Measurements from ENCODE around the gene ABCC3.

Gene ABCC3

DNA sequence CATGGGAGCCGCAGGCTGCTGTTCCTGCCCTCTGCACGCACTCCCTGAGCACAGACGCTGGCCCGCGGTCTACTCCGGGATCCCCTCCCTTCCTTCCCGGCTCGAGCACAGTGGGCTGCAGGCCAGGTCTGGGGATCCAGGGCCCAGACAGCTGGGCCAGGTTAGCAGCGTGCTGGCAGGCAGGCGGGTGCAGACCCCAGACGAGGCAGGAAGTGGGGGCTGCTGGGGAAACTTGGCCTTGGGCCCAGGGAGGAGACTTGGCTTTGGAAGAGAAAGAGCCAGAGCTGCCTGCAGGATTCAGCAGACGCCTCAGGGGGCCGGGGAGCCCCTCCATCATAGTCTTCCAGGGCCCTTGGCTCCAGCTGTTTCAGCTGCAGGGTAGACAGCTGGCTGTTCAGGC is 30.2 kb upstream of the ABCC3 start:
- TF ChIP-seq, protein P1, sequence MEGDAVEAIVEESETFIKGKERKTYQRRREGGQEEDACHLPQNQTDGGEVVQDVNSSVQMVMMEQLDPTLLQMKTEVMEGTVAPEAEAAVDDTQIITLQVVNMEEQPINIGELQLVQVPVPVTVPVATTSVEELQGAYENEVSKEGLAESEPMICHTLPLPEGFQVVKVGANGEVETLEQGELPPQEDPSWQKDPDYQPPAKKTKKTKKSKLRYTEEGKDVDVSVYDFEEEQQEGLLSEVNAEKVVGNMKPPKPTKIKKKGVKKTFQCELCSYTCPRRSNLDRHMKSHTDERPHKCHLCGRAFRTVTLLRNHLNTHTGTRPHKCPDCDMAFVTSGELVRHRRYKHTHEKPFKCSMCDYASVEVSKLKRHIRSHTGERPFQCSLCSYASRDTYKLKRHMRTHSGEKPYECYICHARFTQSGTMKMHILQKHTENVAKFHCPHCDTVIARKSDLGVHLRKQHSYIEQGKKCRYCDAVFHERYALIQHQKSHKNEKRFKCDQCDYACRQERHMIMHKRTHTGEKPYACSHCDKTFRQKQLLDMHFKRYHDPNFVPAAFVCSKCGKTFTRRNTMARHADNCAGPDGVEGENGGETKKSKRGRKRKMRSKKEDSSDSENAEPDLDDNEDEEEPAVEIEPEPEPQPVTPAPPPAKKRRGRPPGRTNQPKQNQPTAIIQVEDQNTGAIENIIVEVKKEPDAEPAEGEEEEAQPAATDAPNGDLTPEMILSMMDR (IDR thresholded peaks at IDR 0.05; ENCODE audit: borderline replicate concordance, control extremely low read depth, extremely low read depth, insufficient read depth, missing control alignments): no peak
- in situ Hi-C loops (cut with MboI; ENCODE audit: low sequenced_read_pairs, unreplicated experiment): no loop called here
- DNase-seq (ENCODE audit: low spot score): no peak

DNA sequence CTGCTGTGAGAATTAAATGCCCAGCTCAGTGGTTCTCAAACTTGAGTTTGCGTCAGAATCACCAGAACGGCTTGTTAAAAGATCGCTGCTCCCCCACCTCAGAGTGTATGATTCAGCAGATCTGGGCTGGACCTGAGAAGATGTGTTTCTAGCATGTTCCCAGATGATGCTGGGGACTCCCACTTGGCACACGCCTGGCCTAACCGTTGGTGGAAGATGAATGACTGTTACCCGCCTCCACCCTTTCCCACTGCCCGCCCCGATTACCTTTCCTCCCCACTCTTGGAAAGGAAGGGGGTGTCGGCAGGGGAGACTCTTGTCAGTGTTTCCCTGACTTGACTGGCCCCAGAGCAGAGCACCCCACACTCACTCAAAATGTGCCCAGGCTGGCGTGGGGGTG is 29.3 kb upstream of the ABCC3 start:
- in situ Hi-C loops (cut with MboI; ENCODE audit: low sequenced_read_pairs, unreplicated experiment): no loop called here
- TF ChIP-seq, protein P1 (IDR thresholded peaks at IDR 0.05; ENCODE audit: borderline replicate concordance, control extremely low read depth, extremely low read depth, insufficient read depth, missing control alignments): no peak
- no peak for DNase-seq (ENCODE audit: low spot score)

DNA sequence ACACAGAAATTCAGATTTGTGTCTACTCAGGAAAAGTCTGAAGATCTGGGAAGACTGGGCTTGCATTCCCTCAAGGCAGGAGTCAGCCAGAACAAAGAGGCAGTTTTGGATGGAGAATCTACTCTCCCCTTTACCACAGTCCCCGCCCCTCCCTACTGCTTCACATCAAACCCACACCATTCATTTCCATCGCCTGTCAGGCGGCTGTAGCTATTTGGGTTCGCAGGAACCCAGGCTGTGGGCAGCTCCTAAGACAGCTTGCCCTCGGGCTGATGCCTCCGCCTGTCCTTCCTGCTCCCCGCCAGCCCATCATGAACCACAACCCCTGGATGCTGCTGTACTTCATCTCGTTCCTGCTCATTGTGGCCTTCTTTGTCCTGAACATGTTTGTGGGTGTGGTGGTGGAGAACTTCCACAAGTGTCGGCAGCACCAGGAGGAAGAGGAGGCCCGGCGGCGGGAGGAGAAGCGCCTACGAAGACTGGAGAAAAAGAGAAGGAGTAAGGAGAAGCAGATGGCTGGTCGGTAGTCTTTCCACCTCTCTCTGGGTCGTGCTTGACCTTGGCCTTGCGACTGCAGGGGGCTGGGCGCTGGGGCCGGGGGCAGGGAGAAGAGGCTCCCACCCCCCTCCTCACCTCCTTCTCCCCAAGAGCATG is 27.0 kb upstream of the ABCC3 start:
- in situ Hi-C loops (cut with MboI; ENCODE audit: low sequenced_read_pairs, unreplicated experiment): no loop called here
- TF ChIP-seq, protein P1 (IDR thresholded peaks at IDR 0.05; ENCODE audit: borderline replicate concordance, control extremely low read depth, extremely low read depth, insufficient read depth, missing control alignments): no peak
- DNase-seq (ENCODE audit: low spot score): no peak

- DNase-seq (ENCODE audit: low spot score): no peak
- TF ChIP-seq, protein P1 (IDR thresholded peaks at IDR 0.05; ENCODE audit: borderline replicate concordance, control extremely low read depth, extremely low read depth, insufficient read depth, missing control alignments): no peak
- in situ Hi-C loops (cut with MboI; ENCODE audit: low sequenced_read_pairs, unreplicated experiment): no loop called here
These were observed 25.8 kb upstream of the ABCC3 start for GRCh38 chr17:50608700-50609379.

DNA sequence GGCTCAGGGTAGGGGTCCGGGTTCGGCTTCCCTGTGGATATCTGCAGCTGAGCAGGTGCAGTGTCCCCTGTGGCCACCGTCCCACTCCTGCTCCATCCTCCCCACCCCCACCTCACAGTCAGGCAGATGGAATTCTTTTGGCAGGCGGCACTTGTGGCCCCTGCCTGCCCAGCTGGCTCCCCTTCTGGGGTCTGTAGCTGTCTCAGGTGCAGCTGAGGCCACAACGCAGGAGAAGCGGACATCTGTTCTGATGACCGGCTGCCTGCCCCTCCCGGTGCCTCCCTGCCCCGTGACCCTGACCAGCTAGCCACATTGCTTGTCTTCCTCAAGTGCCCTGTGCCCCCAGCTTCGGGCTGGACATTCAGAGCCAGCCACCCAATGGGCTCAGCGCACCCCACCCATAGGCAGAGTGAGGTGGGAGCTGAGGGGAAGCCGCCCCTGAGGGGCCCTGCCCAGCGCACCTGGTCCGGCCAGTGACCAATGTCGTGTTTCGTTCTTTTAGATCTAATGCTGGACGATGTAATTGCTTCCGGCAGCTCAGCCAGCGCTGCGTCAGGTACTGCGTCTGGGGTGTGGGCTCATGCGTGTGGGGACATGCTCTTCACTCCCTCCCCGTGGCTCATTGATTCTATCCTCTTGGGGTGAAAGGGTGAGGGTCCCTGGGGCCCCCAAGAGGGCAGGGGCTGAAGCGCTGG is 25.2 kb upstream of the ABCC3 start:
- in situ Hi-C loops (cut with MboI; ENCODE audit: low sequenced_read_pairs, unreplicated experiment): loop anchor here (10.0 kb wide), 1 partner anchor 55 kb away; no protein-coding TSS in a partner anchor
- no peak for DNase-seq (ENCODE audit: low spot score)
- TF ChIP-seq, protein P1 (IDR thresholded peaks at IDR 0.05; ENCODE audit: borderline replicate concordance, control extremely low read depth, extremely low read depth, insufficient read depth, missing control alignments): no peak

DNA sequence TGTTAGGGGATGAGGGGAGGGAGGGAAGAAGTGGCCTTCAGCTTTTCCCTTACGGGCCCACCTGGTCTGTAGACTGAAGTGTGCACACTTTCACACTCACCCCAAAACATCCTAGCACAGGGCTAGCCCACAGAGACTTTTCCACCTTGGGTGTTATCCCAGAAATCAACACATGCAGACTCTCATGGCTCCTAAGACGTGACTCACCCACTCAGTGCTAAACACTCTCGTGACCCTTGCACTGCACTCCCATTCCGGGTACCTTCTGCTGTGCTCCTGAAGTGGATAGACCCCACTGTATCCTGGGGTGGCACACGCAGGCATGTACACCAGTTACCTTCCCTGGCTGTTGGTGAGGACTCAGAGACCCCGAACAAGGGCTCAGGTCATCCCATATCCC is 23.0 kb upstream of the ABCC3 start:
- no peak for DNase-seq (ENCODE audit: low spot score)
- in situ Hi-C loops (cut with MboI; ENCODE audit: low sequenced_read_pairs, unreplicated experiment): loop anchor here (10.0 kb wide), 1 partner anchor 57 kb away; no protein-coding TSS in a partner anchor
- TF ChIP-seq, protein P1 (IDR thresholded peaks at IDR 0.05; ENCODE audit: borderline replicate concordance, control extremely low read depth, extremely low read depth, insufficient read depth, missing control alignments): no peak
